B cell (primary cell): ENCODE measurements around the gene IQCF6.

ENCODE experiments used
- EZH2 ChIP-seq: IDR thresholded peaks from 2 replicates; pipeline ENCODE4 v1.6.1; 2012; ENCODE audit warnings: borderline replicate concordance, low read depth, mild to moderate bottlenecking, moderate library complexity, low read length; ENCODE audit not compliant: insufficient read depth, poor library complexity, severe bottlenecking
- TF ChIP-seq, protein P1 (sequence below): fragments of 200-600 bp; IDR thresholded peaks from one replicate; pipeline ENCODE4 v1.8.0; 2022; ENCODE audit warnings: antibody characterized with exemption, mild to moderate bottlenecking

DNA sequence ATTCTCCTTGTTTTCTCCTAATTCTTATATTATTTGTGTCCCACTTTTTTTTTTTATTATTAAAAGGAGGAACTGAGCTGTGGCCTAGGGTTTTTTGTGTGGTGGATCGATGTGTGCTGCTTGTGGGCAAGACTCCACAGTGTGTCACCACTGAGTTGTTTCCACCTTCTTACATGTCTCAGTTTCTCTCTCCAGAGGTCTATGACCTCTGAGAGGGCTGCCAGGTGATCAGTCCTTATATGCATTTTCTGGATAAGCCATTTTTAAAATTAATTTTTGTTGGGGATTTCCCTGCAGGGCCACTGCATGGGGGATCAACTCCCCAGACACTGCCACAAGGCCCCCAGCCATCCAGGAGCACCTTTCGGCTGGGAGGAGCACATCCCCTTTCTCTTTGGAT lies 27.8 kb downstream of the IQCF6 start:
- TF ChIP-seq, protein P1, sequence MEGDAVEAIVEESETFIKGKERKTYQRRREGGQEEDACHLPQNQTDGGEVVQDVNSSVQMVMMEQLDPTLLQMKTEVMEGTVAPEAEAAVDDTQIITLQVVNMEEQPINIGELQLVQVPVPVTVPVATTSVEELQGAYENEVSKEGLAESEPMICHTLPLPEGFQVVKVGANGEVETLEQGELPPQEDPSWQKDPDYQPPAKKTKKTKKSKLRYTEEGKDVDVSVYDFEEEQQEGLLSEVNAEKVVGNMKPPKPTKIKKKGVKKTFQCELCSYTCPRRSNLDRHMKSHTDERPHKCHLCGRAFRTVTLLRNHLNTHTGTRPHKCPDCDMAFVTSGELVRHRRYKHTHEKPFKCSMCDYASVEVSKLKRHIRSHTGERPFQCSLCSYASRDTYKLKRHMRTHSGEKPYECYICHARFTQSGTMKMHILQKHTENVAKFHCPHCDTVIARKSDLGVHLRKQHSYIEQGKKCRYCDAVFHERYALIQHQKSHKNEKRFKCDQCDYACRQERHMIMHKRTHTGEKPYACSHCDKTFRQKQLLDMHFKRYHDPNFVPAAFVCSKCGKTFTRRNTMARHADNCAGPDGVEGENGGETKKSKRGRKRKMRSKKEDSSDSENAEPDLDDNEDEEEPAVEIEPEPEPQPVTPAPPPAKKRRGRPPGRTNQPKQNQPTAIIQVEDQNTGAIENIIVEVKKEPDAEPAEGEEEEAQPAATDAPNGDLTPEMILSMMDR, result no peak
- no peak for TF ChIP-seq EZH2
